Epidermal melanocyte (primary cell): ENCODE data around the gene DDC.
"Not testable (repeated sequence)": the region's sequence is repeated elsewhere in the genome, so short reads cannot be mapped to it uniquely, and the experiment has no call there.

ENCODE experiments used
- DNase-seq: peaks from one replicate; pipeline ENCODE4 v3.0.0; 2011; ENCODE audit warnings: low spot score; ENCODE audit not compliant: insufficient read length

Gene DDC

GRCh38 chr7:50555594-50556140, 9.5 kb downstream of the DDC start:
- DNase-seq: no peak

GRCh38 chr7:50554431-50555322, 10.5 kb downstream of the DDC start:
- DNase-seq: no peak

- DNase-seq: no peak
Observed at GRCh38 chr7:50553973-50554372, 11.2 kb downstream of the DDC start.

DNA sequence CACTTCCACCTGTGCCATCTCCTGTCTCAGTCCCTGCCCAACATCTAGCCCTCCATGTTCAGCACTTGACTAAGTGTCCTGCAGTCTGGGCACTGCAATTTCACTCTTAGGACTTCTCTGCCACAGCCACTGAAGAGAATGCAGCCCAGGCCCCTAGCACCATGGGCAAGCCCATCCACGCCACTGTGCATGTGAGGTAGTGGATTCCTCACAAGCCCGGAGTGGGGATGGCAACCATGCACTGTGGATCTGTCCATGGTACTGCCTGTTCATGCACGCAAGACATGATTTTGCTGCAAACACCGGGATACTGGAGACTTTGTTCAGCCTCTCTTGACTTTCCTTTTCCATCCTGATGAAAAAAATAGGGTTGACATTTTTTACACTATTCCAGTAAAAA, 12.3 kb downstream of the DDC start:
- DNase-seq: no peak

DNA sequence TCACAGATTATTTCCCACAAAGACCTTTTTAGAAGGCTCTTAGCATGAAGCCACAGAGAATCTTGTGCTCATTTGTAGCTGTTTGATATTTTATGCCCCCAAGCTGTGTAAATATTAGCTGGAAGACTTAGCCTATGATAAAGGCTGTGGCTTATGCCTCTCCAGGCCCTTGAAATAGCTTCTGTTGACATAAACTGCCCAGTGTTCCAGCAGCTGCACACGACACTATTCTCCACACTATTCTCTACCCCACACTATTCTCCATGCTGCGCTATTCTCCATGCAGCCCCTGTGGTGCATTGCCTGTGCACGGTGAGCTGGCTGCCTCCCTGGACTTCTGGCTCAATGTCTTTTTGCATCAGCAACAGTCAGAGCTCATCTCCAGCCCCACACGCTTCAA, 13.1 kb downstream of the DDC start:
- no peak for DNase-seq

DNA sequence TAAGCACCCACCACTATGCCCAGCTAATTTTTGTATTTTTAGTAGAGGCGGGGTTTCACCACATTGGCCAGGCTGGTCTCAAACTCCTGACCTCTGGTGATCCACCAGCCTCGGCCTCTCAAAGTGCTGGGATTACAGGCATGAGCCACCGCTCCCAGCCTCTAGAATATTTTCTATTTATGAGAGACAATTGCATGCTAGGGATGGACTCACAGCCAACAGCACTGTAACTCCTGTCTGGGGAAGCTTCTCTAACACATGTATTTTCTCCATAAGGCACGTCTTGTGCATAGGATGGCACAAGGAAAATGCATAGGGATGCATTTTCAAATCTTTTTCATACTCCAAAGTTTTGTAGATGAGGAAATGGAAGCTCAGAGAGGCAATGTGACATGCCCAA, 19.6 kb downstream of the DDC start:
- DNase-seq: not testable (repeated sequence)

DNA sequence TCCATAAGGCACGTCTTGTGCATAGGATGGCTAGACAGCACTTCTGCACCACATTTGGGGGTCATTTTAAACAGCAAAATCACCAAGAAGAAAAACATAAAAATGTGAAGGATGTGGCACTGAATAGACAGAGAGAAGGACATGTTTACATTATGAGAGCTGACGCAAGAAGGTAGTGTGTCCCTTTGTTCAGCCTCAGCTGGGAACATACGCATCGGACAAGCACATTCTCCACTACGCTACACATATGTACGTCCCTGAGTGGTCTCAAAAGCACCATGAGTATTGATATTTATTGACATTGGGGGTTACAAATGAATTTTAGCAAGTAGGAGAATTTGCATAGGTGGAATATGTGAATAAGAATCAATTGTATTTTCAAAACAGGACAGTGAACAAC, 20.2 kb downstream of the DDC start:
- no peak for DNase-seq

DNA sequence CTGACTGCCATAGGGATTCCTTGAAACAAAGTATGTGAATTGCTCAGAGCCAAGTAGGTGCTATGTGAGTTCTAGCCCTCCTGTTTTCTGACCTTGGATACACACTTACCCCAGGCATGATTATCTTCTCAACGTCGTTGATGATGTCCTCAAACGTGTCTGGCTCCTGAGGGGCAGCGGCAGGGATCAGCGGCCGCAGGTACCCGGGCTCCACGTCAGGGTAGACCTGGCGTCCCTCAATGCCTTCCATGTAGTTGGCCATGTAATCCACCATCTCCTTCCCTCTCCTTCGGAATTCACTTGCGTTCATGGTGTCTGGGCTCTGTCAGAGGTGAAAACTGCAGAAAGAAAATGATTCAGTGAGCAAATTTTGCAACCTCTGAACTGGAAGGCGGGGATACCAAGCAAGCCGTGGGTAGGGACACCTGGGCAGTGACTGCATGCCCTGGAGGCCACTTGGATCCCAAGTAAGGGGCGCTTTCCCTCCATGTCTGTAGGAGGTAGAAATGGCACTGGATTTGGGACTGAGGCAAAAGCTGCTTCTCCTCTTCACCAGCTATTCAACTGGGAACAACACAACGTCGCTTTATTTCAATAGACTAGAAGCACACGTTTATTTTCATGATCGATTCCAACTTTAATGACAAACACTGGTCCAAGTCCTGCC, 21.3 kb downstream of the DDC start:
- DNase-seq: no peak

DNA sequence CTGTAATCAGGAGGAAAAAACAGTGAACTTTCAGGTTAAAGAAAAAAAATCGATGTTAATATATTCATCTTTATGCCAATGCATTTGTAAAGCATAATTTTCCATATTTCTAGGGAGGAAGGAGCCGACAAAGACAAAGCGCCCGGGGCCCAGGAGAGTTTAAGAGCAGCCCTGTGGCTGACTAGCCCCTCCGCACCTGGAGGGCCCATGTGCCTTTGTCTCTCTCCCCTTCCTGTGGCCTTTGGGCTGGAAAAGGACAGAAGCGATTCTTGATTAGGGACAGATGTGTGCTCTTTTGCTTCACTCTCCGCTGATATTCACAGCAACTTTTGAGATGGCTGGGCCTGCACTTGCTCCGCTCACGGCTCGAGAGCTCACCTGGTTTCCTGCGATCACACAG, 23.1 kb downstream of the DDC start:
- no peak for DNase-seq

- no peak for DNase-seq
Observed at GRCh38 chr7:50540785-50541579, 24.2 kb downstream of the DDC start.

DNA sequence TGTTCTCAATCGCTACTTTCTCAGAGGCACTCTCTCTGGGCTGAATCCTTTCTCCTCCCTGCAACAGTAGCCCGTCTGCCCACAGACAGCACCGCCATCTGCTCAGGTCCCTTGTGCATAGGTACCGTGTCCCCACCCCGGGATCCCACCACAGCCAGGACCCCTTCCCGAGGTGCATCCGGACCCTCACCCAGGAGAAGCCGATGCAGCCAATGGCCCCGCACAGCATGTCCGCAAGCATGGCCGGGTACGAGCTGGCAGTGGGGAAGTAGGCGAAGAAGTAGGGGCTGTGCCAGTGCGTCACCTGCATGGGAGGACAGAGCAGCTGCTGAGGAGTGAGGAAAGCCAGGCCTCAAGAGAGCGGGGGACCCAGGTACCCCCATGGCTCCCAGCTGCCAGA, 25.5 kb downstream of the DDC start:
- no peak for DNase-seq

DNA sequence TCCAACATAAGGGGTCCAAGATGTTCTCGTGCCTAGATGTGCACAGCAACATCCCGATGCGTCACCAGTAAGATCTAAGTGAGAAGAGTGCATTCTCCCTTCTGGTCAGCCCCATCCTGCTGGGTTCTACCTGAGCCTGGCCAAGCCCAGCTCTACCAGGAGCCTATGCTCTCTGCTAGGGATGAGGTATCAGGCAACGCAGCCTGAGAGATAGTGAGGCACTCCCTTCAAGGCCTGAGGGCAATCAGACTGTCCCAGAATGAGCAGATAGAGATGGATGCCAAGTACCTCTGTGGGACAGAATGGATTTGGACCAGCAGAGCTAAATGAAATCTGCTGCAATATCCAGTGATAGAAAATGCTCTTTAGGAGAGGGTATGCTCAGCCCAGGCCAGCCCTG, 26.7 kb downstream of the DDC start:
- no peak for DNase-seq

DNA sequence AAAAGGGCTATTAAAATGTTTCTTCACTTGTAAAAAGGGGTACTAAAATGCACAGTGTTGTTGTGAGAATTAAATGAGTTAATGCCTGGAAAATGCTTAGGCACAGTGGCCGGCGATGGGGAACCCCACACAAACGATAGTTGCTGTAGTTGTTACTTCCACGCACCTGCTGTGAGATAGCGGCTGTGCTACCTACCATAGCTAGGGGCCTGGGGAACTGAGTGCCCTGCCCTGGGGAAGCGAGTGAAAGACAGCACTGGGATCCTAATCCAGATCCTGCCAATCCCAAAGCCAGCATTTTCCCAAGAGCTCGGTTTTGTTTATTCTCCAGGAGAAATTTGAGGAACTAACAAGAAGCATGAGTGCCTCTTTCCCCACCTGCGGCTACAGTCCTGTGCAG, 27.8 kb downstream of the DDC start:
- DNase-seq: no peak

DNA sequence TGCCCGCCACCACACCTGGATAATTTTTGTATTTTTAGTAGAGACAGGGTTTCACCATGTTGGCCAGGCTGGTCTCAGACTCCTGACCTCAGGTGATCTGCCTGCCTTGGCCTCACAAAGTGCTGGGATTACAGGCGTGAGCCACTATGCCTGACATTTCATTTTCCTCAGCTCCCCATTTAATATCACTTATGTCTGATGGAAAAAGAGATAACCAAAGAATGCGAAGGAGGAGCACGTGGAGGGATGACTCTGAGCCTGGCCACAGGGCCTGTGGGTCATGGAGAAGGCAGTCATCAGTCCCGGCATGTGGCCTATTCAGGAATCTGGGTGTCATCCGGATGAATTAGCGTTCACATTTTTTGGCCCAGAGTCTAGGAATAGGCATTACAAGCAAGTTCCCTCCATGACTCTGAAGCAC, 29.9 kb downstream of the DDC start:
- DNase-seq: not testable (repeated sequence)

DNA sequence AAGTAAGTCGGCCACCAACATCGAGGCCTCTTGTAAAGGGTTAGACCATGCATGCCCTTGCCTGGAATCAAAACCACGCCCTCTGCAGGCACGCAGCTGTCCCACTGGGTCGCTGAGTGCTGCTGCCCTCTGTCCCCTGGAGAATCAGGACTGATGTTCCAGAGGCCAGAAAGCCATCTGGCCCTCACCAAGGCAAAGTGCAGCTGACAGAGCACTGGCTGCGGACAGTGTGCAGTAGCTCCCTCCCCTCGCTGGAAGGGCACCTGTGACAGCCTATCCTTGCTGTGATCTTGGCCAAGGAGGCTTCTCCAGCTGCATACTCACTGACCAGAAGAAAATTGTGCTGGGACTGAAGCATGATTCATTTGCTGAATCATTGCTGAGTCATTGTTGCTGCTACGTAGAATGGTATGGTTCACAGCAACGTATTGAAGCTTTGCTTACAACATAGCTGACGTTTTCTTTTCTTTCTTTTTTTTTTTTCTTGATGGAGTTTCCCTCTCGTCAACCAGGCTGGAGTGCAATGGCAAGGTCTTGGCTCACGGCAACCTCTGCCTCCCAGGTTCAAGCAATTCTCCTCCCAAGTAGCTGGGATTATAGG, 30.4 kb downstream of the DDC start:
- no peak for DNase-seq

- no peak for DNase-seq
Observed at GRCh38 chr7:50533866-50534265, 31.3 kb downstream of the DDC start.

GRCh38 chr7:50531928-50532327, 33.3 kb downstream of the DDC start:
- no peak for DNase-seq

DNA sequence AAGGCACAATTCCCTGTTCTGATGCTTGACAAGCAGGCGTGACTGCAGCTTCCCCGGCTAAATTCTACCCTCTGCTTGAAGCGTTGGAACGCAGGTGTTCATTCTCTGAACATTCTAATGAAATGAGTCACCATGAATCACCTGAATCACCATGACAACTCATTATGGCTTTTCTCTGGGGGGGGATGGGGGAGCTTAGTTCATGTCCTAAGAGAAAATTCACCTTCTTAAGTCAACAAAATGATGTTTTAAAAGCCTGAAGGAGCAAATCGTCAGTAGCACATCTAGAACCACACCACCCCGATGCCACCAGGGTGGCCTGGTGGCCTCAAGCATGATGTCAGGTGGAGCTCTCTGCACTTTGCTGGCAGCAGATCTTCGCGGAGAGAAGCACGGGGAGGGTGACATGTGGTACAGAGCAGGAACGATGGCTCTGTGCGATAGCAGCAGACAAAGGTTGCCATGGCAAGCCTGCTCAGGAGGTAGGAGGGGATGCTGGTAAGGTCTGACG, 33.7 kb downstream of the DDC start:
- no peak for DNase-seq

DNA sequence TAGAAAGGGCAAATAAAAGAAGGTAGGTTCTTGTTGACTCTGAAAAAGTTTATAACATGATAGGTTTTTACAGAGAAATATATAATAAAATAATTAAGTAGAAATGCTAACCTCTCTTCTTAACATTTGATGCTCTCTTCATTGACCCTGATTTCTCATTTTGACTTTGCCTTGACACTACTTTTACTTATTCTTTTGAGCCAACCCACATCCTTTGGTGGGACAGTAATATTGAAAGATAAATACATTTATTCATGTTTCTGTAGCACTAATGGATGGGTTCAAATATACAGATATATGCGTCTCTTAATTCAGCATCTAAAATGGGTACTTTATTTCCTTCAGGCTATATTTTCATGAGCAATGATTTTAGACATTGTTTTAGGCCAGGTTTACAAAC, 34.4 kb downstream of the DDC start:
- DNase-seq: no peak

- DNase-seq: no peak
Observed at GRCh38 chr7:50529093-50529862, 35.9 kb downstream of the DDC start.
